Activated gamma-delta T cell treated with anti-CD3 and anti-CD28 coated beads, Interleukin-2, amount 50 U/mL, for 16 hours (primary cell): Measurements from ENCODE around the gene CABP4.

ENCODE experiments used
- DNase-seq: peaks from one replicate; pipeline ENCODE4 v3.0.0-alpha.2; 2020; ENCODE audit warnings: low read depth

CABP4 gene

DNA sequence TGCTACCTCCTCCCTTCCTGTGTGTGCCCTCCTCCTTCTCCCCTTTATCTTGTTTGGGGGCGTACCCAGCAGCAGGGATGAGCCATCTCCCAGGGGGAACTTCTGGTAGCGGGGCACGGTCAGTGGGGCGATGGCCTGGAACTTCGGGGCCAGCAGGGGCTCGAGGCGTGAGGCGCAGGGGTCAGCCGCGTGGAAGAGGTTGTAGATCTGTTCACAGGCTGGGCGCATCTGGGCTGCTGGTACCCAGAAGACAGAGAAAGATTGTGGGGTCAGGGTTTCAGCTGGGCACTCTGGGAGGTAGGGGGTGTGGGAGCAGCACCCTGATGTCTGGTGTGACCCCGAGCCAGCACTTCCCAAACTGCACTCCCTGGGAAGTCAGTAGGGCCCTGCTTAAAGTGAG lies 41.0 kb downstream of the CABP4 start:
- no peak for DNase-seq

DNA sequence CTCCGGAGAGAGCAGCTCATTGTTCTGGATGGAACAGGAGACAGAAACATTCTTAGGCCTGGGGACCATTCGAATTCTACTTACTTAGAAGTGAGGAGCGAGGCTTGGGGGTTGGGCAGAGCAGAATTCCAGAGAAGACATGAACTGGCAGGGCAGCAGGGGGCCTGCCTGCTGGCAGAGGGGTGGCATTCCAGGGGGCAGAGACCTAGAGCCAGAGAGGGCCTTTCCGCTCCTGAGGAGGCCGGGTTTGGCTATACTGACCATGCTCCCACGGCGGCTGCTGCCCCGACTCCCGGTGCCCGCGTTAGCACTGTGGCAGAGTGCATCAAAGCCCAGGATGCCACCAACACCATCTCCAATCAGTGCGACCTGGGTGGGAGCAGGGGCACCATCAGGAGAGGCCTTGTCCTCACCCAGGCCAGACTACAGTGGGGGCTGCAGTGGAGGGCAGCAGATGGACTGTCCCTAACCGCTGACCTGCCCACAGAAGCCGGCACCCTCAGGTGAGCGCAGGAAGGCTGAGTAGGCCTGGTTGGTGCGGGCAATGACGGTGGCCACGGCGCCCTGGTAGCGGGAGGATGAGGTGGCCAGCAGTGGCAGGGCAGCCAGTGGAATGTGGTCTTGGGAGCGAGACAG lies 42.6 kb downstream of the CABP4 start:
- DNase-seq, result no peak

DNA sequence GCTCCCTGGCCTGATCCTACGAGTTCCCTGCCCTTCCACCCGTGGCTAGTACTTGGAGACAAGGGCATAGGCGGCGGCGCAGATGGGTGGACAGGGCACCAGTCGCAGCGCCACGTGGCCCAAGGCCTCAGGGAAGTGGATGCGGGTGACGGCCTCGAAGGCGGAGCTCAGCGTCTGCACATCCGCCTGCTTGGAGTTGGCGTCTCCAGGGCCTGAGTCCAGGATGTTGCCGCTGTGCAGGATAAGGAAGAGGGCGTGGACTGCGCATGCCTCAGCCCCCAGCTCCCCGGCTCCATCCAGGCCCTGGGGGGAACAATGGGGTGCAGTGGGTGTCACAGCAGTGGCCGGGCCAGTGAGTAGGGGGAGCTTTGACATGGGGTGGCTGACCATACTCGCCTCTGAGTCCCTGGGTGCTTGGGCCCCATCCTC lies 43.4 kb downstream of the CABP4 start:
- no peak for DNase-seq

DNA sequence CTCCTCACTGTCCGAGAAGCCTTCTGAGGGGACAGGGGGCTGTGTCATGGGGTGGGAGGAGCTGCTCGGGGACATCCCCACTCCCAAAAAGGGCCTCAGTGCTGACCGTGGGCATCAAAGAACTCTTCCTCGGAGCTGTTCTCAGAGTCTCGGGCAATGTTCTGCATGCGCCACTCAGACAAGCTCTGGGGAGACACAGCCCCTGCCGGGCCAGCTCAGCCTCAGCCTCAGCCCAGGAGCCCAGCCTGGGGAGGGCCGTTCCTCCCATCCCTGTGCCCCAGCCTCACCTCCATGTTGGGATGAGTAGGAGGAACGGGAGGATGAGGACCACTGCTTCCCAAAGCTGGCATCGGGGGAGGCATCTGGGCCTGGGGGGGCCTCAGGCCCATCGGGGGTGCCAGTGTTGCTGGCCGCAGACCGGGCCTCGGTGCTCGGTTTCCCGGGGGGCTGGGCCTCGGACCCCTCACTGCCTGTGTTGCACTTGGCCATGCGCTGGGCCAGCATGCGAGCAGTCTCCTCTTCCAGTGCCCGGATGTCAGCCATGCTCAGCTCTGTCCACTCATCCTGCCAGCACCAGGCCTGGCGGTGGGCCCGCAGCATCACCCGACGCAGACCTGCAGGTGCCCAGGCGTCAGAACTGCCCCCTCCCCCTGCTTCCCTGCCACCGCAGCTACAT lies 44.8 kb downstream of the CABP4 start:
- no peak for DNase-seq

DNA sequence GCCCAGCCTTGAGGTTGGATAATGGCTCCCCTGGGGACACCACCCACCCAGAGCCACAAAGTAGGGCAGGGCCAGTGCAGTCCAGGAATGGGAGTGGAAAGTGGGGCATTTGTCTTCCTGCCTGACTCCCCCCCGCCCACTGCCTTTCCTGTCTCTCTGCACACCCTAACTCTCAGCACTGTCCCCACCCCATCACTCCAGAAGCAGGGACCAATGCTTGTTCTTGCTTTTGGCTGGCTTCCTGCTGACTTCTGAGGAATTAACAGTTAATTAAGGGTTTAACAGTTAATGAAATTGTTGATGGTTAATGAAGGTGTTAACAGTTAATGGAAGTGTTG lies 45.3 kb downstream of the CABP4 start:
- DNase-seq, result no peak

DNA sequence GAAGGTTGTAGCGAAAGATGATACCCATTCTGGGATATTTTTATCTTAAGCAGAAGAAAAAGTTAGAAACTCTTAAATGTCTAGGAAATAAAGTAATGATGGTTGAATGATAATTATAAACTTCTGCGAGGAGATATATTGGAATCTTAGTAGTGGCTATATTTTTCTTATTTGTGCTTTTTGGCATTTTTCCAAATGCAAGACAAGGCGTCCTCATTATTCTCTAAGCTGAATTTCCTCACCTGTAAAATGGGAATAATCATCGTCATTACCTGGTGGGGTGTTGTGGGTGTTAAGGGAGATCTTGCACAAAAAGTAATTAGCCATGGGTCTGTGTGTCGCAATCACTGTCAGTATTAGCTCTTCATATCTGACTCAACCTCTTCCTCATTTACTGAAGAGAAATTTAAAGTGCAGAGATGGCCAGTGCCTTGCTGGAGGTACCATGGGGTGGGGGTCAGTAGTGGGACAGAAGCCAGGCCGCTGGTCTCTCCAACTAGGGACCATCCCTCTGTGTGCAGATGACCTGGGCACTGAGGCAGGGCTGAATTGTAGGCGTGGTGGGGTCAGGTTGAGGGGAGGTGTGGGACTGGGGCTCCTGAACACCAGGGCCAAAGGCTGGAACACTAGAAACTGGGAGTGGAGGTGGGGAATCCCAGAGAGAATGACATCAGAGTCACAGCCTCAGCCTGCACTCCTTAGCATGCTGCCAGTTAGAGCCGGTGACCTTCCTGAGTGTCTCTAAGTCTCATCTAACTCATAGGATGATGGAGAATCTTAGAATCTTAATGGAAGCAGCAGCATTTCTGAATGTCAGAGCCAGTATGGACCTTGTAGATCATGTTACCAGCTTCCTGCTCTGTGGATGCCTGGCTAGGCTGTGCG lies 45.9 kb downstream of the CABP4 start:
- DNase-seq, result no peak

DNA sequence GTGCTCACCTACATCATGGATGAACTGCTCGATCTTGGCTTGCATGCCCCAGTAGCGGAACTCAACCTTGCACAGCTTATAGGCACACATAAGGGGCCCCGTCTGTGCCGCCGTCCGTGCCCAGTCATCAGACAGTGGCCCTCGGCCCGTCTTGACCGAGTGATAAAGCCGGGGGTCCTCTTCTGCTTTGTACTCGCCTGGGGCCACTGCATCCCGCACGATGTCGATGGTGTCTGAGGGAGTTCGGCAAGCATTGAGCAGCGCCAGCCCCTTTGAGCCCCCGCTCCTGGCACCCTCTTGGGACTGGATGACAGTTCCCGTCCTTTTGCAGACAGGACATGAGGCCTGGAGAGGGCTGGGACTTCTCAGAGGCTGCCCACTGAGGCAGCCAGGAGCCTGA lies 46.7 kb downstream of the CABP4 start:
- DNase-seq, result no peak

DNA sequence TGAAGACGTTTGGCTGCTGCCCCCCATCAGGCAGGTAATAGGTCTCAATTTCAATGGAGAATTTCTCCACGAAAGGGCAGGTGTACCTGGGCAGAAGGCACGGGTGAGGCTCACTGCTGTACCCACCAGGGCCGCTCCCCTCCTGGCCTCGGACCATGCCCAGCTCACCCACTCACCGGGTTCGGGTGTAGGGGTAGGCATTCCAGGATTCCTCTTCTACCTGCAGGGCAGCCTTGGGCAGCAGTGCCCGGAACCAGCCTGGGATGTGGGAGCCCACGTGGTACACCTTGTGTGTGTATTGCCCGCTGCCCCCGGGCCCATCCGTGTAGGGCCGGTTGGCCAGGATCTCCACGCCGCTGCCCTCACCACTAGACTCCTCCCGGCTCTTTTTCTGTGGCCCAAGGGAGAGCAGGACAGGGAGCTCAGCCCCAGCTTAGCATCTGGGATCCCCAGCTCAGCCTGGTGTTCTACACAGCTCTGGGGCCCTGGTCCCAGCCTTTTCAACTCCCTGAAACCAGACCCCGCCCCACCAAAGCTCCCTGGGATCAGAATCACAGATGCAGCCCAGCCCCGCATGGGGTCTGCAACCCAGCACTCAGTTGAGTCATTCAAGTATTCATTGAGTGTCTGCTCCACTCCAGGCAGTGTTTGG lies 47.3 kb downstream of the CABP4 start:
- DNase-seq, result no peak

DNA sequence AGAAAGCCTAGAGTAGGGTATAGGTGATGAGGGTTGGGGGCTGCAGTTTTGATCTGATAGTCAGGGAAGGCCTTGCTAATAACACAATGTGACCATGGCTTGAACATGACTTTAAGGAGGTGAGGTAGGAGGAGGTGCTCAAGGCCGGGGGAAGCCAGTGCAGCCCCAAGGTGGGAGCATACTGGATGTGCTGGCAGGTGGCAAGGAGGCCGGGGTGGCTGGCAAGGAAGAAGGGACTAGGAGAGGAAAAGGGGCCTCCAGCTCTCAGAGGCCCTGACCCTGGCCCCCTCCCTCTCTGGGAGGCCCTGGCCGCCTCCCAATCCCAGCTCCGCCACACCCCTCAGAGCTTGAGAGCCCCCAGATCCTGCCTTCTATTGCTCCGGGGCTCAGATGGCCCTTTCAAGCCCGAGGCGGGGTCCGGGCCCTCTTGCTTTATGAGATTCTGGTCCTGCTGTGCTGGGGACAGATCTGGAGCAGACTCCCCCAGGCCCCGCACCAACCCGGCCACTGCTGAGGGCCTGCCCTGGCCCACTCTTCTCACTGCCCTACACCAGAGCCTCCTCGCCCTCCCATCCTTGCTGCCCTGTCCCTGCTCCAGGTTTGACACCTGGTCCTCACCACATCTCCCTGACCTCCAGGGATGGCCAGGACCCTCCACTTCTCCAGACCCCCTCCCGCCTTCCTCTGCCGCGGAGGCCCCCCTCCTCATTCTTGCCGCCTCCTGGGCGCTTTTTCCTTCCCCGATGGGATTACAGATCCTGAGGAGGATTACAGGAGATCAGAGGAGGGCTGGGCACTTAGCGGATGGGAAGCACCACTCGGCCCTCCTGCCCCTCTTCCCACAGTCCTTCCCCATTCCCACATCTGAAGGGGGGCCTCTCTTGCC lies 48.2 kb downstream of the CABP4 start:
- no peak for DNase-seq

DNA sequence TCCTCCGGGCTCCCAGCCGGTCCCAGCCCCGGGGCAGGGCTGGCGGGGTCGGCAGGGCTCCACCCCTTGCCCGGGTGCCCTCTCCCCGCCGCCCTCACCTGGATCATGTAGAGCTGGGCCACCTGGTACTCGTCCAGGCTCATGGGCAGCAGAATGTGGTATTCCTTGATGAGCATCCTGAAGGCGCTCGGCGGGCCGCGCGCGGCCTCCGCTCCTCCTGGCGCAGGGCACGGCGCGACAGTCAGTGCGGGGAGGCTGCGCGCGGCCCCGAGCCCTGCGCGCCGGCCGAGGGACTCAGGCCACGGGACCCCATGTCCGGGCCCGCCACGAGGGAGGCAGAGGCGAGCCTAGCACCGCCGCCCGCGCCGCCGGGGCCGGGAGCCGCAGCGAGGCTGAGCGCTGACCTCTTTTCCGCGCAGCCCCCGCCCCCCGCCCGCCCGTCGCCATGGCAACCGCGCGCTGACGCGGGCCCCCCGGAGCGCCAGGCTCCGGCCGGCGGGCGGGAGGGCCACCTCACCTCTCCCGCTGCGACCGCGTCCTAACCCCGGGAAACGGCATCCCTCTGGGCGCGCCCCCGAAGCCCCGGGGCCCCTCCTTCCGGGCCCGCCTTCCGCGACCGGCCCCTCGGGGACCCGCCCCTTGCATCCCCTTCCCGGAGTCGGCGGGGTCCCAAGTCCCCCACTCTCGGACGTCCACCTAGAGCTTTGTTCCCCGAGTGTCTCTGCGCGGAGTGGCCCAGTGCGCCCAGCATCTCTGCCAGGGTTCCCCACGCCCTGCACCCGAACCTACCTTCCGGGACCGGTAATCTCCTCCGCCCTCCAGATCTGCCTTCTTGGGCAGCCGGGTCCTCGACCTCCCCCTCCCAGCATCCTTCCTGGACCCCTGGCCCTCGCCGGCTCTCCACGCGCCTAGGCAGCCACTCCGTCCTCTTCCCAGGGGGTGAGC lies 49.1 kb downstream of the CABP4 start:
- DNase-seq, result no peak

DNA sequence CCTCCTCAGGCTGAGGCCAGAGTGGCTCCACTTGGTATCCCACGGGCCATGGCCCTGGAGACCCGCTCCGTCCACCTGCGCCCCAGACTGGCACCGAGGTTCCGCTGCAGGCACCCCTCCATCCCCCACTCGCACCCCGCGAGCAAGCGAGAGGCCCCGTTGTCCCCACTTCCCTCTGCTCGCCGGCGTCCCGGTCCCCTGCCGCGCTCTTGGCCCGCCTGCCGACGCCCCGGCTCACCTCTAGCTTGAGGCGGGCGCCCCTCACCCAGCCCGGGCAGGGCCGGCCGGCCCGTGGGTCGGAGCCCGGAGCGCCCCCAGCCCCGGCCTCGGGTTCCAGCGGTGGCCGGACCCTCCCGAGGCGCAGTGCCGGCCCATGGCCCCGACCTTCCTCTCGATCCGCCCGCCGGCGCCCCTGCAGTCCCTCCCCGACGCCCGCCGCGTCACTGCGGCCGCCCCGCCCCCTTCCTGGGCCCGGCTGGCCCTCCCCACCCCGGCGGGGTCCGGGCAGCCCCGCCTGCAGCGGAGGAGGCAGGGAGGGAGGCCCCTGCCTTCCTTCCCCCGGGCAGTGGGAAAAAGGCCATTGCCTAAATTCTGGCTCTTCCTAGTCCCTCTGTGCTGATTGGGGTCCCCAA lies 49.9 kb downstream of the CABP4 start, which contains the start of gene PITPNM1:
Gene PITPNM1 (minus strand): TSS at position 414 of the 632 bp plus-strand sequence. CDS start 1,183 bp downstream, outside the sequence.
- peak; percentile 62 for DNase-seq

DNA sequence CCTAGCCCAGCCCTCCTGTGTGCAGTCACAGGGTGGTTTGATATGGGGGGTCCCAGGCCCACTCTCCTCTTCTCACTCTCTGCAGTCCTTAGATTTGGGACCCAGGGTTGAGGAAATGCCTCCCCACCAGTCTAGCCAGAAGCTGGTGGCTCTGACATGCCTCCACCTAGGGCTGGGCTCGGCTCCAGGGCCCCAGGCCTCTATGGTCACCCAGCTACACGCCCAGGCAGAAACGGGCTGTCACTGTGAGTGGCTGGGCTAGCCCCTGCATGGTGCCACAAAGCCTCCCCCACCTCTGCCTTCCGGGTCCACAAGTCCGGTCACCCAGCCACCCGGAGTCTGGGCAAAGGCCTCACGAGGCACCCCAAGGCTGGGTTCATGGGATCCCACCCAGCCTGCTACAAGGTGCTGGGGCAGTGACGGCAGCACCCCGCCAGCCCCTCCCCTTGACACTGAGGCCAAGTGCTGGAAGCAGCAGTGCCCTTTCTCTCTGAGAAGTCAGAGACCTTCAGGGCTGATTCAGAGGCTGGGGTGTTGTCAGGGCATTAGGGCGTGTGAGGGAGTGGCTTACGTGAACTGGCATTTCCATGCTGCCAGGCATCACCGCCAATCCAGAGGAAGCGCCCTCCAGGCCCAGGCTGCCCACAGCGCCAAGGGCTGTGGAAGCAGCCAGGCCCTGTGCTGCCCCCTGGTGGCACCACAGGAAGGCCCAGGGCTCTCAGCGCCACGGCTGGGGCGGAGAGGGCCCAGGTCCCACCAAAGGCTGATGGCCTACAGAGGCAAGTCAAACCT lies 50.6 kb downstream of the CABP4 start:
- peak; percentile 84 for DNase-seq

DNA sequence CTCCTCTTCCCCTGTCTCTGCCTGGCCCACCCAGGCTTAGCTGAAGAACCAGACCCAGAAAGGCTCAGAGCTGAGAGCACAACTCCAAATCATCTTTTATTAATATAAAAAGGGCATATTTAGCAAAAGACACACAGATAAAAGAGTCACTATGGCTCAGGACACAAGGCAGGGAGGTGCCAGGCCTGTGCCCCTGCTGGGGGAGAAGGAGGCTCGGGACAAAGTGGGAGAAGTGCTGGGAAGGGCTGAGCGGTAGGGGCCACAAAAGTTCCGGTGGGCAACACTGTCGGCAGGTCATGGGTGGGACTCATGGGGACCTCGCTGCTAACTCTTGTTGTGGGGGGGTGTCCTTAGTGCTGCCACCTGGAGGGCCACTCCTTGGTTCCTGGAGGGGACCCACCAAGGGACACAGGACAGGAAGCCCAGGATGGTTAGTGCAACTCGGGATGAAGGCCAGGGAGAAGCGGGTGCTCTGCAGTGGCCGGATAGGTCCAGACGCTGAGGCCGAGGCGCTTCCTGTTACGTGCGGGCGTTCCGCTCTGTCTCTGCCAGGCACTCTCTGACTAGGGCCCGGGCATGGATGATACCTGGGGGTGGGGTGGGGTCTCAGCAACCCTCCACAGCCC lies 51.4 kb downstream of the CABP4 start:
- no peak for DNase-seq

DNA sequence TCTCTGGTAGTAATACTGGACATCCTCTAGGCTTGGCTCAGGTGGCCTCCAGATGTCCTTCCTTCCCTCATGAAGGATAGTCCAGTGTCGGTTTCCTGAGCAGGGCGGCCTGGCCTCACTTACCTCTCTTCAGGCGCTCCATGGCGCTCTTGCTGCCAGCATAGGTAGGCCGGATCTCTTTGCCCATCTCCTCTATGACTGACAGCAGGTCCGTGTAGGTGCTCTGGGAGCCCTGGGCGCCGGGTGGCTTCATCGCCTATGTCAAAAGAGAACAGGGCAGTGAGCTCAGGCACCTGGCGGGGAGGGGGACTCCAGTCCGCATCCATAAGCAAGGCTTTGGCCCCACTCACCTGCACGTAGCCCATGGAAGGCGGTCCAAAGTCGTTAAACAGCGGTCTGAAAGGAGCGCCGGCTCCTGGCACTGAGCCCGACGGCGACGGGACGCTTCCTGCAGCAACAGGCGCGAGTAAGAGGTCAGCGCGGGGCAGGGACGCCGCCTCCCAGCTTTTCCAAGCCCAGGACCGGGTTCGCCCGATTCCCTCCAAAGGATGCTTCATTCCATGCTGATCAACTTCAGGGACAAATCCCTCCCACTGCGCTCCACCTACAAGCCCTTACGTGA lies 52.2 kb downstream of the CABP4 start:
- DNase-seq, result no peak

DNA sequence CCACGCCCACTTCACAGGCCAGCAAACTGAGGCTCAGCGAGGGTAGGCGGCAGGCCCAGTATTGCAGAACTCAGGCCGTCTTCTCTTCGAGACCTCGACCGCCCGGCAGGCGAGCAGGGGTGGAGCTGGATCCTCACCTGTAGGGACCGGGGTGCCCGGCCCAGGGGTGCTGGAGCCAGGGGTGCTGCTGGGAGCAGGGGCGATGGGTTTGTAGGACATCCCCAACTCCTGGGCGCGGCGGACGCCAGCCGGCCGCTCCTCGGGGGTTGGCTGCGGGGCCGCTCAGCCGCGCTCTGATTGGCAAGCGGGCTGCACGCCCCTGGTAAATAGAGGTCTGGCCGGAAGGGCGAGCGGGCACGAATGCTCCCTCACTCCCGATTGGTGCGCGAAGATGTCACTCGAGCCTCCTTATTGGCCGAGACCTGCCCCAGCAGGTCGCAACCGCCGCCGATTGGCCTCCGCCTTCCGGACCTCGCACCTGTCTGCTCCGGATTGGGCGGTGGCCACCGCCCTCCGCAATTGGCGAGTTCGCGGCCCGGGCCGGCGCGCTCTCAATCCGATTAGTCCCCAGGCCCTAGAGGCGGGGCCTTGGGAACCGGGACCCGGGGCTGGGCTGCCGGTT lies 52.8 kb downstream of the CABP4 start, which contains the start of gene CDK2AP2:
Gene CDK2AP2 (minus strand): TSS at position 299 of the 622 bp plus-strand sequence. CDS start 80 bp downstream, at position 219.
- DNase-seq, result peak; percentile 97

DNA sequence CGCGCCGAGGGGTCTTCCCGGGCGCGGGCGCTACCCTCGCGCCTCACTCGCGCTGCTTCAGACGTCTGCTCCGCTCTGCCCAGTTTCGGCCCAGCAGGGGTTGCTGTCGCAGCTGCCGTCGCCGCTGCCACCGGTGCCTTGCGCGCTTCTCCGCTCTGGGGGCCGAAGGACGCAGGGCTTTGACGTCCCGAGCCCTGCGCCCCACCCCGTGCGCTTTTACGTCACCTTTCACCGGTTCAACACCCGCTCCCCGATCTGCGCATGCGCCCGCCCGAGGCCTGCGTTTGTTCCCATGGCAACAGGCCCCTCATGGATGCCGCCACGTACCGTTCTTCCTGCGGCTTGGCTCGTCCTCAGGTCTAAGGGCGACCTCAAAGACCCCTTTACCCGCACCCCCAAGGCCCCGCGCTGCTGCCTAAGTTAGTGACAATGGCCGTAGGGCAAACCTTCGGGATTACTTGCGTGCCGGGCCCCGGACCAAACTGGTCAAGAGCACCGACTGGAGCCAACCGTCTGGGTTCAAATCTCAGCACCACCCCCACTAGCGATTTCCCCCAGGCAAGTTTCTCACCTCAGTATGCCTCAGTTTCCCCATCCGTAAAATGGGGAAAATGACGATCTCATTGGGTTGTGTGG lies 53.5 kb downstream of the CABP4 start:
- peak; percentile 99 for DNase-seq

DNA sequence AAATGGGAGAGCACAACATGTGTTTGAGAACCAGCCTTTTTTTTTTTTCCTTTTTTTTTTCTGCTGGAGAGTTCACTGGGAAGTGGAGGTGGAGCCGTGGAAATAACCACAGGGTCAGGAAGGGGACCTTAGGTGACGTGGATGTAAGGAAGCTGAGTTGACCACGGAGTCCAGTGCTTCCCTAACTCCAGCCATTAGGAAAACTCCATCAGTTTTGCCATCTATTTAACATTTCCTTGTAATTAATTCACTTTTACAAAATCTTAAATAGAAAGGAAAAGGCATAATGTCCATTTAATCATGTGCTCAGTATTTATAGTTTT lies 54.8 kb downstream of the CABP4 start:
- DNase-seq, result no peak
